ENCODE results near the gene CTNNA1.
"Not testable (repeated sequence)": the region's sequence is repeated elsewhere in the genome, so short reads cannot be mapped to it uniquely, and the experiment has no call there.

The CTNNA1 gene

DNA sequence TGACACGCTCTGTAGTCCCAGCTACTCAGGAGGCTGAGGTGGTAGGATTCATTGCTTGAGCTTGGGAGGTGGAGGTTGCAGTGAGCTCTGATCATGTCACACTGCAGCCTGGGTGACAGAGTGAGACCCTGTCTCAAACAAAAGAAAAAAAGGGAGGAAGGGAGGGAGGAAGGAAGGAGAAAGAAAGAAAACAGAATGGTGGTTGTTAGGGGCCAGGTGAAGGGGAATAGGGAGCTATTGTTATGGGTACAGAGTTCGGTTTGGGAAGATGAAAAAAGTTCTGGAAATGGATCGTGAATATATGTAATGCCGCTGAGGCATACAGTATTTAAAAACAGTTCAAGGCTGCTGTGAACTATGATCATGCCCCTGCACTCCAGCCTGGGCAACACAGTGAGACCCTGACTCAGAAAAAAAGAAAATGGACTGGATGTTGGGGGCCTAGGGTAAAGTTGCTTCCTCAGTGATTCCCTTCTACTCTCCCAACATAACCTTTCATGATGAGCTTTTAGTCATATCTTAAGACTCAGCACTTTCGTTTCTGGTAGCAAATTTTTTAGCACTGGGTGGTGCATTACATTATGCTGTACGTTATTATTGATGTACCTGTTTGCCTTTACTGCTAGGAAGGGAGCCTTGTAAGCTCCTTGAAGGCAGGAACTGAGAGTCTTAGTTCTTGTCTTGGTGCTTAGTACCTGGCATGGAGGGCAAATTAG, 4.0 kb downstream of the CTNNA1 start:
- Mint-ChIP-seq H3K27ac (no peak overlapping the region), H3K4me1 (peaks cover 41% of the 10 kb centered on the region), H3K36me3 (ENCODE audit: low read depth) (peaks cover 77% of the 10 kb centered on the region), H3K4me3 (no peak overlapping the region), H3K9me3 (peaks cover 51% of the 10 kb centered on the region), H3K27me3 (ENCODE audit: low read depth, poor library complexity) (peaks cover 8% of the 10 kb centered on the region)
- no peak for DNase-seq
- TF ChIP-seq, protein P1, sequence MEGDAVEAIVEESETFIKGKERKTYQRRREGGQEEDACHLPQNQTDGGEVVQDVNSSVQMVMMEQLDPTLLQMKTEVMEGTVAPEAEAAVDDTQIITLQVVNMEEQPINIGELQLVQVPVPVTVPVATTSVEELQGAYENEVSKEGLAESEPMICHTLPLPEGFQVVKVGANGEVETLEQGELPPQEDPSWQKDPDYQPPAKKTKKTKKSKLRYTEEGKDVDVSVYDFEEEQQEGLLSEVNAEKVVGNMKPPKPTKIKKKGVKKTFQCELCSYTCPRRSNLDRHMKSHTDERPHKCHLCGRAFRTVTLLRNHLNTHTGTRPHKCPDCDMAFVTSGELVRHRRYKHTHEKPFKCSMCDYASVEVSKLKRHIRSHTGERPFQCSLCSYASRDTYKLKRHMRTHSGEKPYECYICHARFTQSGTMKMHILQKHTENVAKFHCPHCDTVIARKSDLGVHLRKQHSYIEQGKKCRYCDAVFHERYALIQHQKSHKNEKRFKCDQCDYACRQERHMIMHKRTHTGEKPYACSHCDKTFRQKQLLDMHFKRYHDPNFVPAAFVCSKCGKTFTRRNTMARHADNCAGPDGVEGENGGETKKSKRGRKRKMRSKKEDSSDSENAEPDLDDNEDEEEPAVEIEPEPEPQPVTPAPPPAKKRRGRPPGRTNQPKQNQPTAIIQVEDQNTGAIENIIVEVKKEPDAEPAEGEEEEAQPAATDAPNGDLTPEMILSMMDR (IDR thresholded peaks at IDR 0.05) = no peak

DNA sequence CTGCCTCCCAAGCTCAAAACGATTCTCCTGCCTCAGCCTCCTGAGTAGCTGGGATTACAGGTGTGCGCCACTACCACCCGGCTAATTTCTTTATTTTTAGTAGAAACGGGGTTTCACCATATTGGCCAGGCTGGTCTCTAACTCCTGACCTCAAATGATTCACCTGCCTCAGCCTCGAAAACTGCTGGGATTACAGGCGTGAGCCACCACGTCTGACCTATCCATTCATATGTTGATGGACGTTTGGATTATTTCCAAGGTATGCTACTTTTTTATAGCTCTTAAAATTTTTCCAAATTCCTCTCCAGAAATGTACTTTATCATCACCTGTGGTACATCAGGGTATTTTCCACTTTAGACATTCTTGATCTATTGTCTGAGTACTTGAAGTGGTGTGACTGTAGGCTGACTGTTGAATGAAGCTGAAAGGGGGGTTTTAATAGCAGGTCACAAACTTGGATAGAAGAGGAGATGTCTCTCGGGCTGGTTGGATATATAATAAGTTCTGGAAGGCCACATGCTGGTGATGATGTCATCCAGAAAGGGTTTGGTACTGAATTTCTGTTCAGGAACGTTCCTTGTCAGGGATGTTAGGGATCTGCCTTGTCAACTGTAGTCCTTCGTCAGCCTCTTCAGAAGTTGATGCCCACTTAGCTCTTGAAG, 7.4 kb downstream of the CTNNA1 start:
- Mint-ChIP-seq H3K36me3 (ENCODE audit: low read depth) (peaks cover 70% of the 10 kb centered on the region), H3K4me1 (peaks cover 29% of the 10 kb centered on the region), H3K27me3 (ENCODE audit: low read depth, poor library complexity) (peaks cover 2% of the 10 kb centered on the region), H3K27ac (peak overlapping the region; percentile 42), H3K4me3 (no peak overlapping the region), H3K9me3 (peaks cover 38% of the 10 kb centered on the region)
- TF ChIP-seq, protein P1 (IDR thresholded peaks at IDR 0.05) = no peak
- no peak for DNase-seq

DNA sequence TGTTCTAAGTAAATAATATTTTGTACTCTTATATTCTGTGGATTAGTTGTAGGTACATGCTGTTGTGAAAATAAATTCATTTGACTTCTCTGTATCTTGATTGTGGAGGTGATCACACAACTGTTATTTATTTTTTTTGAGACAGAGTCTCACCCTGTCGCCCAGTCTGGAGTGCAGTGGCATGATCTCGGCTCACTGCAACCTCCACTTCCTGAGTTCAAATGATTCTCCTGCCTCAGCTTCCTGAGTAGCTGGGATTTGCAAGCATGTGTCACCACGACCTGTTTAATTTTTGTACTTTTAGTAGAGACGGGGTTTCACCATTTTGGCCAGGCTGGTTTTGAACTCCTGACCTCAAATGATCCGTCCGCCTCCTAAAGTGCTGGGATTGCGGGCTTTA, 7.9 kb downstream of the CTNNA1 start:
- H3K36me3 Mint-ChIP-seq (ENCODE audit: low read depth) = peaks cover 69% of the 10 kb centered on the region
- H3K4me3 Mint-ChIP-seq = not testable (repeated sequence)

DNA sequence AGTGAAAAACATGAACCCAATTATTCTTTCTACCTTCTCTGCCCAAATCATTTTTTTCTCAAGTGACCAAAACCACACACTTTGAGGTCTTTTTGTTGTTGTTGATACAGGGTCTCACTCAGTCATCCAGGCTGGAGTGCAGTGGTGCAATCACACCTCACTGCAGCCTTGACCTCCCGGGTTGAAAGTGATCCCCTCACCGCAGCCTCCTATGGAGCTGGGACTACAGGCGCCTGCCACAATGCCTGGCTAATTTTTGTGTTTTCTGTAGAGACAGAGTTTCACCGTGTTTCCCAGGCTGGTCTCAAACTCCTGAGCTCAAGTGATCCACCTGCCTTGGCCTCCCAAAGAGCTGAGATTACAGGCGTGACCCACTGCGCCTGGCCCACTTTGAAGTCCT, 8.4 kb downstream of the CTNNA1 start:
- Mint-ChIP-seq H3K27ac (peak overlapping the region; percentile 42), H3K36me3 (ENCODE audit: low read depth) (peaks cover 69% of the 10 kb centered on the region), H3K4me3 (peak overlapping the region; percentile 7), H3K4me1 (peaks cover 37% of the 10 kb centered on the region), H3K9me3 (peaks cover 30% of the 10 kb centered on the region)
- DNase-seq = peak; percentile 17
- not testable (repeated sequence) for H3K27me3 Mint-ChIP-seq (ENCODE audit: low read depth, poor library complexity)

More for the DNA sequence above, 7.9 kb downstream of the CTNNA1 start:
- H3K27me3 Mint-ChIP-seq (ENCODE audit: low read depth, poor library complexity); DNase-seq: not testable (repeated sequence)
- H3K9me3 Mint-ChIP-seq = peaks cover 36% of the 10 kb centered on the region
- peak overlapping the region; percentile 42 for H3K27ac Mint-ChIP-seq
- peaks cover 32% of the 10 kb centered on the region for H3K4me1 Mint-ChIP-seq

DNA sequence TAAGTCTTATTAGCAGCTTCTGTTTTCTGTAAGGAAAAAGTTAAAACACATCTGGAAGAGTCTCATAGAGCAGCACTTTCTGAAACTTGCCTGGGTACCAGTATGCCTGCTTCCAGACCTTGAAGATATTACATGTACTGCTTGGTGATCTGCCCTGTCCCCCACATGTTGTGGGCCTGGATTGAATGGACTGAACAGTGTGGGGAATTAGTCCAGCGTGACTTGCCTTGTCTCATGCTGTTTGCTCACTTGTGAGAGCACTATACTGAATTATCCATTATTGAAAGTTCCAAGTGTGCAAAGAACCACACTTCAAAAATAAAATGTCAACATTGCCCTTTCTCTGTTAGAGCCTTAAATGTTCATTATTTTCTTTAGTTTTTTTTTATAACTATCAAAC, 8.9 kb downstream of the CTNNA1 start:
- Mint-ChIP-seq H3K36me3 (ENCODE audit: low read depth) (peaks cover 66% of the 10 kb centered on the region), H3K4me3 (peak overlapping the region; percentile 7), H3K4me1 (peaks cover 42% of the 10 kb centered on the region), H3K27ac (peak overlapping the region; percentile 42), H3K27me3 (ENCODE audit: low read depth, poor library complexity) (no peaks in the 10 kb centered on the region), H3K9me3 (peaks cover 26% of the 10 kb centered on the region)
- no peak for DNase-seq
- TF ChIP-seq, protein P1 (IDR thresholded peaks at IDR 0.05) = no peak

DNA sequence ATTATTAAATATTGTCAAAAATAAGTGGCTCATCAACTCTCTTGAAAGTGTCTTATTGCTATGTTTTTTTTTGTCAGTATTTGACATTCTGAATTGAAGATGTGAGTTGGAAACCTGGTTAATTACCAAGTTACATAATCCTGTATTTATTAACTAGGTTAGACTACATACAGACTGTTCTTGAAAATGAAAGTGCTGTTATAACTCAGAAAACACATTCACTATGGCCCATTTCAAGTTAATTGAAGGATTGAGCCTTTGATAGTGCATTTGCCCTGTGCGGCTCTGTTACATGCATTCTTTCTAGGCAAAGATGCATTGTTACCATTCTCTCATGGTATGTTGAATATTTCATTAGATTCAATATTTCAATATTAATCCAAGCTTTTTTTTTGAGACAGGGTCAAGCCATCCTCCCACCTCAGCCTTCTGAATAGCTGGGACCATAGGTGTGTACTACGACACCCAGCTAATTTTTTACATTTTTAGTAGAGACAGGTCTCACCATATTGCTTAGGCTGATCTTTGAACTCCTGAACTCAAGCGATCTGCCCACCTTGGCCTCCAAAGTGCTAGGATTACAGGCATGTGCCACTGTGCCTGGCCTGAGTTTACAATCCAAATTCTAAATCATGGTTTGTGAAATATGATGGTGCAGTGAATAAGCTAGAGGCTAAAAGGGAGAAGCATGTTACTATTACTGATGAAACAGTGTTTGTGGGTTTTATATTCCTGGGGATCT, 10.0 kb downstream of the CTNNA1 start:
- Mint-ChIP-seq H3K9me3 (peaks cover 16% of the 10 kb centered on the region), H3K27ac (no peak overlapping the region), H3K36me3 (ENCODE audit: low read depth) (peaks cover 55% of the 10 kb centered on the region), H3K4me3 (no peak overlapping the region), H3K4me1 (peaks cover 46% of the 10 kb centered on the region), H3K27me3 (ENCODE audit: low read depth, poor library complexity) (no peaks in the 10 kb centered on the region)
- TF ChIP-seq, protein P1 (IDR thresholded peaks at IDR 0.05) = no peak
- no peak for DNase-seq
